Body of pancreas (tissue), 4 donors: ENCODE measurements around the gene PMM1. TPM values are rescaled to one million over a fixed set of nuclear protein-coding genes. Genes with fewer than 3 reads are reported as not detected.

ENCODE experiments used
- ATAC-seq: fragments of 150-250 bp; one replicate; pipeline ENCODE4 v1.9.1; 2016
- DNase-seq, 4 donors: peaks; one replicate each; pipeline ENCODE4 v3.0.0-alpha.2; 2019
- H3K27ac ChIP-seq, 4 donors: fragments of 200-600 bp; sonication (generic); 1 replicate in 3 of 4; 2 replicates in 1 of 4; pipeline versions ENCODE4 v1.5.1 to v1.6.1; 2016 to 2019; ENCODE audit warnings: mild to moderate bottlenecking in 1 of 4, mixed read lengths in 1 of 4, moderate library complexity in 1 of 4
- H3K27me3 ChIP-seq, 2 donors: fragments of 200-600 bp; sonication (generic); one replicate each; pipeline ENCODE4 v1.6.0; 2016; ENCODE audit warnings: mild to moderate bottlenecking in 1 of 2
- H3K36me3 ChIP-seq, 2 donors: fragments of 200-600 bp; sonication (generic); replicated peaks in 1 of 2; 2 replicates each; pipeline ENCODE4 v1.5.1; 2016; ENCODE audit warnings: low read depth in 2 of 2; ENCODE audit not compliant: insufficient read depth in 1 of 2
- H3K4me1 ChIP-seq: fragments of 200-600 bp; sonication (generic); one replicate; pipeline ENCODE4 v1.6.0; 2016
- H3K4me3 ChIP-seq, 2 donors: fragments of 200-600 bp; sonication (generic); 1 replicate in 1 of 2; 2 replicates in 1 of 2; pipeline ENCODE4 v1.5.1; 2016 to 2019
- H3K9me3 ChIP-seq, 3 donors: fragments of 200-600 bp; sonication (generic); 1 replicate in 2 of 3; 2 replicates in 1 of 3; pipeline ENCODE4 v1.5.1; 2016
- POLR2A ChIP-seq, 3 donors: fragments of 450-650 bp; IDR thresholded peaks; one replicate each; pipeline ENCODE4 v1.6.1; 2016; ENCODE audit warnings: antibody characterized with exemption in 3 of 3, mild to moderate bottlenecking in 2 of 3
- WGBS, 2 donors: methylation state at CpG; one replicate each; pipeline ENCODE4 v1.1.5; 2017; 5-methylcytosine and 5-hydroxymethylcytosine counted together
- intact Hi-C: fragments of 100-400 bp; cut with DNase I; formaldehyde crosslinking; loops from one replicate; pipeline ENCODE4 v1.15.1; 2023
- total RNA-seq, 2 donors: library from RNA; depleted of rRNA; stranded (reverse); fragments of >200 nt; gene quantifications; one replicate each; pipeline ENCODE4 v1.1.0, GENCODE V29; 2016
- TF ChIP-seq, protein P1 (sequence below), 7 experiments: fragments of 450-650 bp in 4 of 7; fragments of 200-600 bp in 3 of 7; sonication (generic) in 3 of 7; IDR thresholded peaks; one replicate each; pipeline ENCODE4 v1.5.1; 2016 to 2019; ENCODE audit warnings: antibody characterized with exemption in 7 of 7

Gene PMM1
- total RNA-seq, 2 donors from 2014 or later = 49.3 to 54.1 TPM

- peak; percentile 43 to 59 (median 45) for DNase-seq
- TF ChIP-seq, protein P1, sequence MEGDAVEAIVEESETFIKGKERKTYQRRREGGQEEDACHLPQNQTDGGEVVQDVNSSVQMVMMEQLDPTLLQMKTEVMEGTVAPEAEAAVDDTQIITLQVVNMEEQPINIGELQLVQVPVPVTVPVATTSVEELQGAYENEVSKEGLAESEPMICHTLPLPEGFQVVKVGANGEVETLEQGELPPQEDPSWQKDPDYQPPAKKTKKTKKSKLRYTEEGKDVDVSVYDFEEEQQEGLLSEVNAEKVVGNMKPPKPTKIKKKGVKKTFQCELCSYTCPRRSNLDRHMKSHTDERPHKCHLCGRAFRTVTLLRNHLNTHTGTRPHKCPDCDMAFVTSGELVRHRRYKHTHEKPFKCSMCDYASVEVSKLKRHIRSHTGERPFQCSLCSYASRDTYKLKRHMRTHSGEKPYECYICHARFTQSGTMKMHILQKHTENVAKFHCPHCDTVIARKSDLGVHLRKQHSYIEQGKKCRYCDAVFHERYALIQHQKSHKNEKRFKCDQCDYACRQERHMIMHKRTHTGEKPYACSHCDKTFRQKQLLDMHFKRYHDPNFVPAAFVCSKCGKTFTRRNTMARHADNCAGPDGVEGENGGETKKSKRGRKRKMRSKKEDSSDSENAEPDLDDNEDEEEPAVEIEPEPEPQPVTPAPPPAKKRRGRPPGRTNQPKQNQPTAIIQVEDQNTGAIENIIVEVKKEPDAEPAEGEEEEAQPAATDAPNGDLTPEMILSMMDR (IDR thresholded peaks at IDR 0.05) = no peak
- TF ChIP-seq POLR2A (IDR thresholded peaks at IDR 0.05) = no peak
- peak overlapping the region; percentile 43 to 79 for H3K4me3 ChIP-seq
- no peaks in the 10 kb centered on the region for H3K36me3 ChIP-seq
- H3K27ac ChIP-seq = peak overlapping the region; percentile 95 to 96 (median 95)
- WGBS, 2 donors = 1 to 2% methylated on average over 8 to 24 of the region's 24 CpGs
- no peaks in the 10 kb centered on the region for H3K27me3 ChIP-seq
- H3K4me1 ChIP-seq = peaks cover 40% of the 10 kb centered on the region
- ATAC-seq = no peak
- intact Hi-C loops = no loop called here
- H3K9me3 ChIP-seq = no peaks in the 10 kb centered on the region
These were observed 30.4 kb upstream of the PMM1 start for GRCh38 chr22:41619979-41620588.

DNA sequence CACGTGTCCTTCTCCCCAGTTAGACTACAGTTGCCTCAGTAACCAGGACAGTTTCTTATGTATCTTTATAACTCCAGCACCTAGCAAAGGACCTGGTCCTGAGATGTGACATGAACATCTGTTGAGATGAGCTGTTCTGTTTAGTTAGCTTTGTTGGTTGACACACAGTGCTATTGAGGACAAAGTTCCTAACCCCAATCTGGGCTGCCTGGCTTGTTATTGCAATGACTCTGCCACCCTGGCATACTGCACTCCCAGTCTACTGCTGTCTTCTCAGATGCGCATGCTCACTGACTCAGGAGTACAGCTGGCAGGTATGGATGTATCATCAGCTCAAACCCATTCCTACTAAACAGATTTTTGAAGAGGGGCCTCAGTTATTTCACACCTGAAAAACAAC lies 23.8 kb upstream of the PMM1 start:
- peaks cover 6% of the 10 kb centered on the region for H3K4me1 ChIP-seq
- H3K36me3 ChIP-seq = no peaks in the 10 kb centered on the region
- no peak overlapping the region for H3K4me3 ChIP-seq
- no peaks in the 10 kb centered on the region for H3K9me3 ChIP-seq
- DNase-seq = no peak
- intact Hi-C loops = no loop called here
- no peaks in the 10 kb centered on the region for H3K27me3 ChIP-seq
- 89 to 90% methylated on average over 2 of the region's 2 CpGs for WGBS, 2 donors
- H3K27ac ChIP-seq = no peak overlapping the region
- ATAC-seq = no peak
- TF ChIP-seq, protein P1 (IDR thresholded peaks at IDR 0.05) = no peak
- TF ChIP-seq POLR2A (IDR thresholded peaks at IDR 0.05) = no peak

DNA sequence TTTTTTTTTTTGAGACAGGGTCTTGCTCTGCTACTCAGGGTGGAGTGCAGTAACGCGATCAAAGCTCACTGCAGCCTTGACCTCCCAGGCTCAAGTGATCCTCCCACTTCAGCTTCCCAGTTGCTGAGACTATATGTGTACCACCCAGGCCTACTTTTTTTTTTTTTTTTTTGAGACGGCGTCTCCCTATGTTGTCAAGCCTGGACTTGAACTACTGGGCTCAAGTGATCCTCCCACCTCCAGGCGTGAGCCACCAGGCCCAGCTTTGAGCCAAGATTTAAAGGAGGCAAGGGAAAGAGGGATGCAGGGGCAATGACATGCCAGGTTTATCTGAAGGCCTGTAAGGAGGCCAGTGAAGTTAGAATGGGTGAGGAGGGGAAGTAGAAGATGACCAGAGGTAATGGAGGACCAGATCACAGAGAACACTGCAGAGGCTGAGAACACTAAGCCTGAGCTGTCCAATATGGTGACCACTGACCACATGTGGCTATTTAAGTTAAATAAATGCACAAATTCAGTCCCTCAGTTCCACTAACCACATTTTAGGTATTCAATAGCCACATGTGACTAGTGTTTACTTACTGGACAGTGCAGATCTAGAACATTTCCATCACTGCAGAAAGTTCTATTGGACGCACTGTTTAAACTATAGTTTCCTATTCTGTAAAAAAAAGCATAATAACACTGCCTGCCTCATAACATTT lies 23.1 kb upstream of the PMM1 start:
- DNase-seq (no peak), ATAC-seq (no peak)
- H3K4me3 ChIP-seq = no peak overlapping the region
- H3K9me3 ChIP-seq = no peaks in the 10 kb centered on the region
- no peaks in the 10 kb centered on the region for H3K4me1 ChIP-seq
- H3K36me3 ChIP-seq = no peaks in the 10 kb centered on the region
- no peak overlapping the region for H3K27ac ChIP-seq
- intact Hi-C loops = no loop called here
- no peak for TF ChIP-seq POLR2A (IDR thresholded peaks at IDR 0.05)
- TF ChIP-seq, protein P1 (IDR thresholded peaks at IDR 0.05) = no peak
- H3K27me3 ChIP-seq = no peaks in the 10 kb centered on the region
- 94 to 95% methylated on average over 6 of the region's 6 CpGs for WGBS, 2 donors

GRCh38 chr22:41608386-41608785 lies 18.7 kb upstream of the PMM1 start:
- Histone ChIP-seq H3K27me3 (no peaks in the 10 kb centered on the region), H3K27ac (no peak overlapping the region), H3K36me3 (no peaks in the 10 kb centered on the region), H3K9me3 (no peaks in the 10 kb centered on the region), H3K4me1 (no peaks in the 10 kb centered on the region), H3K4me3 (no peak overlapping the region)
- DNase-seq = no peak
- WGBS, 2 donors = 89 to 94% methylated on average over 3 of the region's 3 CpGs
- TF ChIP-seq POLR2A (IDR thresholded peaks at IDR 0.05) = no peak
- TF ChIP-seq, protein P1 (IDR thresholded peaks at IDR 0.05) = no peak
- intact Hi-C loops = no loop called here
- ATAC-seq = no peak
